Mesenteric fat pad (tissue), 1 donor: ENCODE results near the gene ACTL6B. TPM values are rescaled to one million over a fixed set of nuclear protein-coding genes. Genes with fewer than 3 reads are reported as not detected.

ENCODE experiments used
- DNase-seq: peaks from one replicate; pipeline ENCODE4 v3.0.0-alpha.2; 2020; ENCODE audit warnings: low spot score
- total RNA-seq: library from RNA; stranded (reverse); fragmentation: NEBNext Ultra II Directional; extraction: Animal tissue kit (Norgen Biotek cat#: 25700); gene quantifications from one replicate; pipeline ENCODE4 v1.2.1, GENCODE V29; 2021
- donor health status: DM: yes; HTN: yes; CAD: no.

Gene ACTL6B
- total RNA-seq, 1 donor from 2014 or later, result not detected

GRCh38 chr7:100602889-100603725 is 53.1 kb downstream of the ACTL6B start:
- no peak for DNase-seq

GRCh38 chr7:100600730-100601038 is 55.6 kb downstream of the ACTL6B start:
- no peak for DNase-seq

GRCh38 chr7:100599911-100600729 is 56.1 kb downstream of the ACTL6B start:
- DNase-seq, result no peak

GRCh38 chr7:100598425-100598824 is 57.8 kb downstream of the ACTL6B start:
- no peak for DNase-seq

GRCh38 chr7:100595188-100595587 is 61.1 kb downstream of the ACTL6B start:
- DNase-seq, result no peak

Other genes starting within 250 kb of the ACTL6B start
- gene ZCWPW1, start 227.7 kb downstream of the ACTL6B start, total RNA-seq, result 3.2 TPM
- gene MEPCE, start 226.6 kb downstream of the ACTL6B start, total RNA-seq, result 25.9 TPM
- 24.8 TPM for gene PPP1R35, start 220.0 kb downstream of the ACTL6B start, total RNA-seq
- gene SPACDR, start 192.2 kb downstream of the ACTL6B start, total RNA-seq, result 0.96 TPM
- gene TSC22D4, start 177.2 kb downstream of the ACTL6B start, total RNA-seq, result 42.4 TPM
- gene NYAP1, start 172.5 kb downstream of the ACTL6B start, total RNA-seq, result 1.2 TPM
- gene AGFG2, start 117.2 kb downstream of the ACTL6B start, total RNA-seq, result 14.1 TPM
- 2.3 TPM for gene SAP25, start 82.5 kb downstream of the ACTL6B start, total RNA-seq
- gene LRCH4, start 70.3 kb downstream of the ACTL6B start, total RNA-seq, result 41.8 TPM
- not detected for gene FBXO24, start 70.1 kb downstream of the ACTL6B start, total RNA-seq
- 66.4 TPM for gene PCOLCE, start 54.1 kb downstream of the ACTL6B start, total RNA-seq
- gene MOSPD3, start 43.9 kb downstream of the ACTL6B start, total RNA-seq, result 12.9 TPM
- gene TFR2, start 14.9 kb downstream of the ACTL6B start, total RNA-seq, result 0.29 TPM
- 243 TPM for gene GNB2, start 17.3 kb upstream of the ACTL6B start, total RNA-seq
- gene GIGYF1, start 37.8 kb upstream of the ACTL6B start, total RNA-seq, result 31.9 TPM
- 25.9 TPM for gene POP7, start 49.7 kb upstream of the ACTL6B start, total RNA-seq
- not detected for gene EPO, start 64.0 kb upstream of the ACTL6B start, total RNA-seq
- gene ZAN, start 77.1 kb upstream of the ACTL6B start, total RNA-seq, result not detected
- gene EPHB4, start 171.1 kb upstream of the ACTL6B start, total RNA-seq, result 45.6 TPM
- 21.7 TPM for gene SLC12A9, start 196.3 kb upstream of the ACTL6B start, total RNA-seq
- 71.0 TPM for gene TRIP6, start 210.9 kb upstream of the ACTL6B start, total RNA-seq
- gene SRRT, start 218.7 kb upstream of the ACTL6B start, total RNA-seq, result 135 TPM
- gene UFSP1, start 233.3 kb upstream of the ACTL6B start, total RNA-seq, result 5.1 TPM
- 1.9 TPM for gene ACHE, start 239.4 kb upstream of the ACTL6B start, total RNA-seq